Measurements from ENCODE around the gene TAF11. TPM values are rescaled to one million over a fixed set of nuclear protein-coding genes. Genes with fewer than 3 reads are reported as not detected.

Gene TAF11
- total RNA-seq, 2 experiments from 2014 or later: 31.5 to 38.1 TPM

GRCh38 chr6:34930221-34930620, 42.4 kb upstream of the TAF11 start:
- intact Hi-C loops (cut with DNase I, micrococcal nuclease): no loop called here
- Mint-ChIP-seq H3K36me3 (ENCODE audit: low read depth) (no peaks in the 10 kb centered on the region), H3K27me3 (no peaks in the 10 kb centered on the region), H3K9me3 (no peaks in the 10 kb centered on the region), H3K4me3 (no peak overlapping the region), H3K27ac (no peak overlapping the region), H3K4me1 (ENCODE audit: low read depth) (peaks cover 4% of the 10 kb centered on the region)
- Histone ChIP-seq H3K27me3 (ENCODE audit: control insufficient read depth in 1 of 2, insufficient read depth in 2 of 2, low read length in 2 of 2) (no peaks in the 10 kb centered on the region), H3K27ac (ENCODE audit: low read depth in 1 of 2, low read length in 2 of 2) (no peak overlapping the region), H3K36me3 (ENCODE audit: insufficient read depth, low read length) (no peaks in the 10 kb centered on the region), H3K9me3 (ENCODE audit: control insufficient read depth in 1 of 2, insufficient read depth in 1 of 2, low read length in 2 of 2) (no peaks in the 10 kb centered on the region), H3K4me3 (ENCODE audit: low read length) (no peak overlapping the region), H3K4me1 (ENCODE audit: insufficient read depth, low read length) (no peaks in the 10 kb centered on the region)
- ATAC-seq (ENCODE audit: poor library complexity) (no peak), DNase-seq (no peak)
- POLR2A ChIA-PET: no interaction called here
- CTCF ChIA-PET: no interaction called here
- TF ChIP-seq CTCF (IDR thresholded peaks at IDR 0.05): no peak

GRCh38 chr6:34929241-34929978, 41.6 kb upstream of the TAF11 start:
- H3K27ac Mint-ChIP-seq: no peak overlapping the region
- no peak for TF ChIP-seq CTCF (IDR thresholded peaks at IDR 0.05)
- Histone ChIP-seq H3K36me3 (ENCODE audit: insufficient read depth, low read length) (no peaks in the 10 kb centered on the region), H3K27me3 (ENCODE audit: control insufficient read depth in 1 of 2, insufficient read depth in 2 of 2, low read length in 2 of 2) (no peaks in the 10 kb centered on the region), H3K4me1 (ENCODE audit: insufficient read depth, low read length) (no peaks in the 10 kb centered on the region), H3K4me3 (ENCODE audit: low read length) (no peak overlapping the region), H3K9me3 (ENCODE audit: control insufficient read depth in 1 of 2, insufficient read depth in 1 of 2, low read length in 2 of 2) (no peaks in the 10 kb centered on the region), H3K27ac (ENCODE audit: low read depth in 1 of 2, low read length in 2 of 2) (no peak overlapping the region)
- POLR2A ChIA-PET: no interaction called here
- no peaks in the 10 kb centered on the region for H3K9me3 Mint-ChIP-seq
- intact Hi-C loops (cut with DNase I, micrococcal nuclease): no loop called here
- no peaks in the 10 kb centered on the region for H3K27me3 Mint-ChIP-seq
- ATAC-seq (ENCODE audit: poor library complexity) (no peak), DNase-seq (no peak)
- H3K36me3 Mint-ChIP-seq (ENCODE audit: low read depth): no peaks in the 10 kb centered on the region
- H3K4me3 Mint-ChIP-seq: no peak overlapping the region
- H3K4me1 Mint-ChIP-seq (ENCODE audit: low read depth): peaks cover 2% of the 10 kb centered on the region
- CTCF ChIA-PET: no interaction called here

GRCh38 chr6:34928695-34929094, 40.9 kb upstream of the TAF11 start:
- Mint-ChIP-seq H3K27ac (no peak overlapping the region), H3K27me3 (no peaks in the 10 kb centered on the region), H3K4me3 (no peak overlapping the region), H3K4me1 (ENCODE audit: low read depth) (no peaks in the 10 kb centered on the region), H3K9me3 (no peaks in the 10 kb centered on the region), H3K36me3 (ENCODE audit: low read depth) (no peaks in the 10 kb centered on the region)
- Histone ChIP-seq H3K4me1 (ENCODE audit: insufficient read depth, low read length) (no peaks in the 10 kb centered on the region), H3K9me3 (ENCODE audit: control insufficient read depth in 1 of 2, insufficient read depth in 1 of 2, low read length in 2 of 2) (no peaks in the 10 kb centered on the region), H3K4me3 (ENCODE audit: low read length) (no peak overlapping the region), H3K36me3 (ENCODE audit: insufficient read depth, low read length) (no peaks in the 10 kb centered on the region), H3K27ac (ENCODE audit: low read depth in 1 of 2, low read length in 2 of 2) (no peak overlapping the region), H3K27me3 (ENCODE audit: control insufficient read depth in 1 of 2, insufficient read depth in 2 of 2, low read length in 2 of 2) (no peaks in the 10 kb centered on the region)
- ATAC-seq (ENCODE audit: poor library complexity) (no peak), DNase-seq (no peak)
- no peak for TF ChIP-seq CTCF (IDR thresholded peaks at IDR 0.05)
- ChIA-PET CTCF (no interaction called here), POLR2A (no interaction called here)
- intact Hi-C loops (cut with DNase I, micrococcal nuclease): no loop called here
